Fibroblast of gingiva (primary cell): Measurements from ENCODE around the gene DDX60.
A peak's percentile ranks its signal among the peaks of the same experiment; 100 is the strongest.
"Not testable (repeated sequence)": the region's sequence is repeated elsewhere in the genome, so short reads cannot be mapped to it uniquely, and the experiment has no call there.

Experiments used
- DNase-seq: peaks from one replicate; pipeline ENCODE4 v3.0.0-alpha.2; 2011; ENCODE audit warnings: low read depth

The DDX60 gene, protein sequence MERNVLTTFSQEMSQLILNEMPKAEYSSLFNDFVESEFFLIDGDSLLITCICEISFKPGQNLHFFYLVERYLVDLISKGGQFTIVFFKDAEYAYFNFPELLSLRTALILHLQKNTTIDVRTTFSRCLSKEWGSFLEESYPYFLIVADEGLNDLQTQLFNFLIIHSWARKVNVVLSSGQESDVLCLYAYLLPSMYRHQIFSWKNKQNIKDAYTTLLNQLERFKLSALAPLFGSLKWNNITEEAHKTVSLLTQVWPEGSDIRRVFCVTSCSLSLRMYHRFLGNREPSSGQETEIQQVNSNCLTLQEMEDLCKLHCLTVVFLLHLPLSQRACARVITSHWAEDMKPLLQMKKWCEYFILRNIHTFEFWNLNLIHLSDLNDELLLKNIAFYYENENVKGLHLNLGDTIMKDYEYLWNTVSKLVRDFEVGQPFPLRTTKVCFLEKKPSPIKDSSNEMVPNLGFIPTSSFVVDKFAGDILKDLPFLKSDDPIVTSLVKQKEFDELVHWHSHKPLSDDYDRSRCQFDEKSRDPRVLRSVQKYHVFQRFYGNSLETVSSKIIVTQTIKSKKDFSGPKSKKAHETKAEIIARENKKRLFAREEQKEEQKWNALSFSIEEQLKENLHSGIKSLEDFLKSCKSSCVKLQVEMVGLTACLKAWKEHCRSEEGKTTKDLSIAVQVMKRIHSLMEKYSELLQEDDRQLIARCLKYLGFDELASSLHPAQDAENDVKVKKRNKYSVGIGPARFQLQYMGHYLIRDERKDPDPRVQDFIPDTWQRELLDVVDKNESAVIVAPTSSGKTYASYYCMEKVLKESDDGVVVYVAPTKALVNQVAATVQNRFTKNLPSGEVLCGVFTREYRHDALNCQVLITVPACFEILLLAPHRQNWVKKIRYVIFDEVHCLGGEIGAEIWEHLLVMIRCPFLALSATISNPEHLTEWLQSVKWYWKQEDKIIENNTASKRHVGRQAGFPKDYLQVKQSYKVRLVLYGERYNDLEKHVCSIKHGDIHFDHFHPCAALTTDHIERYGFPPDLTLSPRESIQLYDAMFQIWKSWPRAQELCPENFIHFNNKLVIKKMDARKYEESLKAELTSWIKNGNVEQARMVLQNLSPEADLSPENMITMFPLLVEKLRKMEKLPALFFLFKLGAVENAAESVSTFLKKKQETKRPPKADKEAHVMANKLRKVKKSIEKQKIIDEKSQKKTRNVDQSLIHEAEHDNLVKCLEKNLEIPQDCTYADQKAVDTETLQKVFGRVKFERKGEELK (N-terminal part only)

DNA sequence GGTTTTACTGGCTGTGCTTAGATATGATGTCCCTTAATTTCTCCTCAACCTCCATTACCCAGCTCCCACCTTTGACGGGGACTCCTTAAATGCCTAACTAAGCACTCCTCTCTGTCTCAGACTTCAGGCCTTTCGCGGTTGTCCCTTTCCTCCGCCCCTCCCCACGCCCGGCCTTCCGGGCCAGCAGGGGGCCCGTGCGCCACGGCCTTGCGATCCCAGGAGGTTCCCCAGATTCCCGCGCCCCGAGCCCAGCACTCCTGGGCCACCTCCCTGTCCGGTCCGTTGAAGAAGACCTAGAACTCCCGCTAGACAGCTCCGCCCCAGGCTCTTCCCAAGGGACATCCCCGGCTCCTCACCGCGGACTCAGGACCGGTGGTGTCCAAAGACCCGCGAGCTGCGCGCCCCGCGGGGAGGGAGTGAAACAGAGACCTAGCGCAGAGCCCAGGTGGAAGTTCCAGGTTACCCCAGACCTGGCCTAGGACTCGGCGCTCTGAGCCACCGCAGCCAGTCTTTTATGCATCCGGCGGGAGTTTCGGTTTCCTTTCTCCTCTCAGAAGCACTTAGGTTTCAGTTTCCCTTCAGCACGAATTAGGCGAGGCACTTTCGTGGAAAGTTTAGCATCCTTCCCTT, at the start of gene DDX60:
DDX60 (minus strand) TSS at position 487 of the 630 bp plus-strand sequence. CDS start 7,493 bp downstream, outside the sequence.
- peak; percentile 61 for DNase-seq

DNA sequence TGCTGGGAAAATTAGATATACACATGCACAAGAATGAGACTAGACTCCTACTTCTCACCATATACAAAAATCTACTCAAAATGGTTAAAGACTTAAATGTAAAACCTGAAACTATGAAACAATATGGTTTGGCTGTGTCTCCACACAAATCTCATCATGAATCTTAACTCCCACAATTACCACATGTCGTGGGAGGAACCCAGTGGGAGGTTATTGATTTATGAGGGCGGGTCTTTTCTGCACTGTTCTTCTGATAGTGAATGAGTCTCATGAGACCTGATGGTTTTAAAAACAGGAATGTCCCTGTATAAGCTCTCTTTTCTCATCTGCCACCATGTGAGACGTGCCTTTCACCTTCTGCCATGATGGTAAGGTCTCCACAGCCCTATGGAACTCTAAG, 48.5 kb upstream of the DDX60 start:
- DNase-seq: no peak

DNA sequence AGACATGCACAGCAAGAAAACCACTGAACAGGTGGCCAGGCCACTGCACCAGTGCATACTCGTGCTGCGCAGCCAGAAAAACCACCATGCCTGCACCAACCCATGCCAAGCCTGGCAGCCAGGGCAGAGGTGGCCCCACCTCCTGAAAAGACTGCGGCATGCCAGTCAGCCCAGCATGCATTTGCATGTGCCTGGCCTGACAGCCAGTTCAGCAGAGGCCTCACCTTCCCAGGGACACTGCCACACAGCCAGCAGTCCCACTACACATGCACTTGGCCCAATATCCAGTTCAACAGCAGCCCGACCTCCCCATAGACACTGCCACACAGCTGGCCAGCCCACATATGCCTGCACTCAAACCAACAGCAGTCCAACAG, 43.5 kb upstream of the DDX60 start:
- DNase-seq: no peak

DNA sequence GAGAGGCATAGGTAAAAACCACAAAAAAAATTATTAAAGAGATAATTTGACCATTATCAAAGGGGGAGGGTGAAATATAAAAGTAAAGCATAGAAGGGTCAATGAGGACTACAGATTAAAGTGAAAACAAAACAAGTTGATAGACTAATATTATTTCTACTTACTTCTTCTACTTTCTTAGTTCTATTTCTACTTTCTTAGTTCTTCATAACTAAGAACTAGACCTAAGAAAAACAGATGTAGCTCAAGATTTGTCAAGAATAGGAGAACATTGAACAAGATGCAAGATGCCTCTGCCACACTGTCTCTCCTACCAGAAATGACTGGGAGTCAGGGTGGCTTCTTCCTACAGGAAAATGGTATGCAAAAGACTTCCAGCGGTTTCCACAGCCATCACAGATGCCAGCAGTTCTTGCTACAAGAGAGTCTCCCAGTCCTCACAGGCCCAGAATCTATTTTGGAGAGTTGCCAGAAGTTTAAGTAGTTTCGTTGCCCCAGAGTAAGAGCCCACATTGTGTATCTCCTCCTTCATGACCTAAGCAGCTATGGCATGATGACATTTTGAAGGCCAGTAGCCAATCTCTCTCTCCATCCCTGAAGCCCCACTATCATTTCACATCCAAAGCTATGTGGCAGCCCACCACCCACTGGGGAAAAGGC, 42.9 kb upstream of the DDX60 start:
- DNase-seq: no peak

DNA sequence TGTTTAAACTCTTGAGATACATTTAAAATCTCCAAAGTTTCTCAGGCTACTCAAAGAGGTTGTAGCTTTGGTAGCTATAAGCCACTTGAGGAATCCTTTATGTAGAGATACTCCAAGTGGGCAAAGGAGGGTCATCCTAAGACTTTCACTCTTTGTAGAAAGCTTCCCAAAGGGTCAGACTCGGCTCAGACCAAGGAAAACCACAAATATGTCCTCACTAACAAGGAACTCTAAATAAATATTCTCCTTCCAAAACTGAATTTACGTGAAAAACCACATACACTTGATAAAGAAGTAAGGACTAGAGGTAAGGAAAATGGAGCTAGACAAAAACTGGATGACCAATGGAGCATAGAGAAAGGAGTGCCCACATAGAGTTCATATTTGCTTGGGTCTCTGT, 41.7 kb upstream of the DDX60 start:
- no peak for DNase-seq

DNA sequence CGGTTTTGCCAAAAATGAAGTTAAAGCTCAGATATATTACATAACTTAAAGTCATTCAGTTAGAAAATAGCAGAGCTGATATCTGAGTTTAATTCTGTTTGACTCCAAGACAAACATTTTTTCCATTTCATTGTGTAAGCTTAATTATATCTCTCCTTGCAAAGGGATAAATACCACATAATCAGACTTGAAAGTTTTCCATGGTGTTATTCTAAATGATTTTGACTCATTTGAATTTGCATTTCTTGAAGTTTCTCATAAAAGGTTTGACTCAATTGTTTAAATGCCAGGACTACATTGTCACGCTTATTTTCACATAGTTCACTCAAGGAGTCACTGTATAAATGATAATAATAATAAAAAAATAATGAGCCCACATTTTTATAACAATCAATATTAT, 39.4 kb upstream of the DDX60 start:
- DNase-seq: no peak

DNA sequence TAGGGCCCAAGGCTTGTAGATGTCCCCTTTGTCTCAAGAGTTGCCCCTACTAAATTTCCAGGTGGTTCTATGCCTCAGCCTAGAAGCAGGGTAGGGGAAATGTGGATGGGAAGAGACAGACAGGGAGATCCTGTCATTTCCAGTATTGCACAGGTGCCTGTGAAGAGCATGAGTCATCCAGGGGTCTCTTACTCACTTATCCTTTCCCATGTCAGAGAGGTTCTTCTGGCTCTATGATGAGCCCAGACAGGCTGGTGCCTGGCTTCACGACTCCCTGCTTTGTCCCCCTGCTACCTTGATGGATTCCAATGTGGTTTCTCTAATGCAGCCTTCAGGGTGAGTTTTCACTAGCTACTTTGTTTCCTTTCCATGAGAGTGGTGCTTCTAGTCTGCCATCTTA, 35.2 kb upstream of the DDX60 start:
- no peak for DNase-seq

DNA sequence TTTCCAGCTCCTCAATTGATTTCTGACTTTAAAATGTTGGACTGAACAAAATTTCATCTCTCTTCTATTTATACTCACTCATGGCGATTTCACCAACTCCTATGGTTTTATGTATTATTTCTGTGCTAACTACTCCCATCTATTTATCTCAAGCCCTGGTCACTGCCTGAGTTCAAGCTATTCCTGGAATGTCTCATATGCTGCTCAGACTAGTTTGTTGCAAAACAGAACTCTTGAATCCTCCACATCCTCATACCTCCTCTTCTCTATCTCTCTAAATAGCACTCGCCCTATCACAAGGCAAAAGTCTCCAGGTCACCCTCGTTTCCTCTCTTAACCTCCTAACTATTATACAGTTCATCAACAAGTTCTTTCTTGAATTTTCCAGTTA, 19.0 kb upstream of the DDX60 start:
- DNase-seq: no peak

DNA sequence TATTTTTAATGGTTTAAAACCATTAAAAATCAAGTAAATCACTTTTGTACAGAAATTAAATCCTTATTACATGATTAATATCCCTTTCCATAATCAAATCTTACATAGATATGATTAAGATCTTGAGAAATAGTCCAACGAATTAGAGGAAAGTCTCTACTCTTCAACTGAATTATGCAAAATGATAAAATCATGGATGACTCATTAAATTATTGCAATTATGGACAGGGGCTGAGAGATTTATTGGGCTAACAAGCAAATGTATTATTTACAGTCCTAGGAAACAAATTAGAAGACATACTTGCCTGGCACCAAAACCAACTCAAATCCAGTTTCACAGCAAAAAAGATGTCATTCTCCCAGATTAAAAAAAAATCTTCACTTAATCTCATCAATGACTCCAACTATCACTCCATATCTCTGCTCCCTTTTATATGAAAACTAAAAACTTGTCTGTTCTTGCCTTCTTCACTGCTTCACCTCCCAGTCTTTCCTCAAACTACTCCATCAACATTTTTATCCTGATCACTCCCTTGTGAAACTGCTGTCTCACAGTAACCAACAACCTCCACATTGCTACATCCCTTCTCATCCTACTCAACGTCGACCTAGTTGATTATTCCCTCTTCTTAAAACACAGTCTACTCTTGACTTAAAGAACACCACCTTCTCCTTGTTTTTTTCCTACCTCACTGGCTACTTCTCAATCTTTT, 18.4 kb upstream of the DDX60 start:
- DNase-seq: no peak

DNA sequence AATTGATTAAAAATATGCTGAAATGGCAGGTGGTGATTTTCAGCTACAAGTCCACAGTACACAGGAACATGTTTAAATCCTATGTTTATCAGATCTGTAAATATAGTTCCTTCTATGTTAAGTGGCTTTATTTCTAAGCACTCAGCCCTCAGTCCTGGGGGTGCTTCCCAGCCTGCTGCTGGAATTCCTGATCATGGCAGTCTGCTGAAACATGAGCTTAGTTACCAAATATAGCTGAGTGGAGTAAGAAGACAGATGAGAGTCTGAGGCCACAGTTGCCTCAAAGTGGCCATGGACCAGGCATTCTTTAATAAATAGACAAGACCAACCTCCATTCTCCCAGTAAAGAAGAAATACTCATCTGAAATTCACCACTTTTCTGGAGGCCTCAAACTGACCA, 17.1 kb upstream of the DDX60 start:
- DNase-seq: peak; percentile 33

DNA sequence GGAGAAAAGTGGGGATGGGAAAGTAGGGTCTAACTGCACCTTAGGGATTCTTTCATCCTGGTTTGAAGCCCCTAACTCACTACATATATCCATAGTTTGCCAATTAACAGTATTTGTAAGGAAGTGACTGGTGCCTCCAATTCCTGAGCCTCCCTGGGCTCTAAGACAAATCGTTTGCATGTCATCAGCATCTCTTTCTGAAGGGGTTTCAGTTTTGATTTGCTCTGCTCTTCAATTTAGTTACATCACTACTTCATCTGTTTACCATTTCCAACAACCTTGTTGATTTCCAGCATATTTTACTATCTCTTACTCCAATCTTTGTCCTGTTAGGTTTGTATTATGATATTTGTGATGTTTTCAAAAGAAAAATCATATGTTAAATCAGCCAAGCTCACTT, 15.5 kb upstream of the DDX60 start:
- DNase-seq: no peak

DNA sequence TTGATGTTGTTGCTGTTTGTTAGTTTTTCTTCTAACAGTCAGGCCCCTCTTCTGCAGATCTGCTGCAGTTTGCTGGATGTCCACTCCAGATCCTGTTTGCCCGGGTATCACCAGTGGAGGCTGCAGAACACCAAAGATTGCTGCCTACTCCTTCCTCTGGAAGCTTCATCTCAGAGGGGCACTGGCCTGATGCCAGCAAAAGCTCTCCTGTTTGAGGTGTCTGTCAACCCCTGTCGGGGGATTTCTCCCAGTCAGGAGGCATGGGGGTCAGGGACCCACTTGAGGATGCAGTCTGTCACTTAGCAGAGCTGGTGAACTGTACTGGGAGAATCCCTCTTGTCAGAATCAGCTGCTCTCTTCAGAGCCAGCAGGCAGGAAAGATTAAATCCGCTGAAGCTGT, 12.0 kb upstream of the DDX60 start:
- DNase-seq: not testable (repeated sequence)

DNA sequence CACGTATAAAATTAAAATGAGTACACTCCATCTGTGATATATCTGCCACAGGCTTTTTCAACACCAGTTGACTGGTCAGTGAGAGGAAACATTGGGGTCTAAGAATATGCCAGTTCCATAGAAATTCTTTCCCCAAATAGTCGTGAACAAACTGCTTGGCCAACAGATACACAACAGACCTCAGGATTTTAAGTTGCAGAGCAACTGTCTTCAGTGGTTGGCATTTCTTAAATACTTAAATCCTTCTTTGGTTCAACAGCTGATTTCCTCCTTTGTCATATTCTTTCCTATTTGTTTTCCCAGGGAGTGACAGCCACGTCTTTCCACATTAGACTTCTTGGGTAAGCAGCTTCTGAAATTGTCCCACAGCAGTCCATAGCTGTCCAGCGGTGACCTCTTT, 7.0 kb upstream of the DDX60 start:
- DNase-seq: no peak

DNA sequence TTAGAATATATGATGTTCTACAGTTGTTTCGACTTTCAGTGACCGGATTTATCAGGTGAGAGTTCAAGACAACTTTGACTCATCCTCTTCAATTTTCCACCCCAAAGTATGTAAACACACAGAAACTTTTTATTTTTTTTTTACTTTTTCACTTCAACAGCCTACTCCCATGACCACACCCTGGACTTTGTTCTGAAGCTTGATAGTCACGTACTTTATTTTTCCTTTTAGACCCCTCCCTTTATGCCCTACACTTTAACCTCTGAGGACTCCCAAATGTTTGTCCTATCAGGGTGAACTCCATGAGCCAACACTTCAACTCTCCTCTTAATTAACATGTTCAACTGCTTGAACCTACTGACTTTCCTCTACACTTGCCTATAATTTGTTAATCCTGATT, 2.5 kb upstream of the DDX60 start:
- no peak for DNase-seq

DNA sequence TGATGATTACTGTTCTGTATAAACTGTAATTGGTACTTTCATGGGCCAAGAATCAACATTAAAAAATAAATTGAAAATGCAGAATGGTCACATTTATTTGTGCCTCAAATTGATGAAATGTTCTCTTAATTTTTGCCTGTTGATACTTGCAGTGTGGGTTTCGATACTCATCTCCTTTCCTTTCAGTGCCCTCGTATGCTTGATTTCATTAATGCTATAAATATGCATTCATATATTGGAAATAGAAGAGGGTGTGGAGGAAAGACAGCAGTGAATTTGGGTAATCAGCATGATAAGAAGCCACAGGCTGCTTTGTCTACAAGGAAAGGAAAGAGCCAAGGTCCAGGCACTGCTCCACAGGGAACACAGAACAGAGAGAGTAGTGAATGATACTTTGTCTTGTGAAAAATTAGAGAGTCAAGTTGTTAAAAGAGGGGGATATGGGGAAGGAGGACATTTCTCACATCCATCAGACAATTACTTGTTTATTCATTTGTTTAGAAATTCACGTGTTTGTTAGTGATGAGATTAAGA, 1.0 kb upstream of the DDX60 start:
- DNase-seq: no peak

DNA sequence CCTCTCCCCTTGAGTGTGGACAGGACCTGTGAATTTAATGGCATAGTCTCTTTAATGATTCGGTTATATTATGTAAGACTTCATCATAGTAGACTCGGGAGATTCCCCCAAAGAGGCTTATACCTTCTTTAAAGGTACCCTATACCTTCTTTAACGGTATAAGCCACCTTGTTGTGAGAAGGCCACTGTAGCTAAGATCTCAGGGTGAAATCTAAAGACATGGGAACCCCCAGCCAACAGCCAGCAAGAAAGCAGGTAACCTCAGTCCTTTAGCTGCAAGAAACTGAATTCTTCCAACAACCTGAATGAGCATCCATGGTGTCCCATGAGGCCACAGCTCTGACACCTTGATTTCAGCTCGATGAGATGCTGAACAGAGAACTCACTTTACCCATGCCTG, 931 bp downstream of the DDX60 start:
- no peak for DNase-seq

DNA sequence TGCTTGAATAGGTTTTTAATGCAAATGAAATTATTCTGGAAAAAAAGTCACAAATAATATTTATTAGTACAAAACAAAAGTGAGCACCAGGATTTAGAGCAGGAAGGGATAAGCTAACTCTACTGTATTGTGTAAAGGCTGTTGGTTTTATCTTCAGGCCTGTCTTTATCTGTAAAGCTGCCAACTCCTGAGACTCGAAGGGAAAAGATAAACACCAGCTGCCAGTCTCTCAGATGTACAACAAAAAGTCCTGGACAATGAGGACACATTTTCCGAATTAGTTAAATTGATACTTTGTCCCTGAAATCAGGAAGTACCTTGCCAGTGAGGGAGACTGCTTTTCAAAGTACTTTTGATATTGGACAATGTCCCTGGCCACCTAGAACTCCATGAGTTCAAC, 8.8 kb downstream of the DDX60 start:
- DNase-seq: no peak

DNA sequence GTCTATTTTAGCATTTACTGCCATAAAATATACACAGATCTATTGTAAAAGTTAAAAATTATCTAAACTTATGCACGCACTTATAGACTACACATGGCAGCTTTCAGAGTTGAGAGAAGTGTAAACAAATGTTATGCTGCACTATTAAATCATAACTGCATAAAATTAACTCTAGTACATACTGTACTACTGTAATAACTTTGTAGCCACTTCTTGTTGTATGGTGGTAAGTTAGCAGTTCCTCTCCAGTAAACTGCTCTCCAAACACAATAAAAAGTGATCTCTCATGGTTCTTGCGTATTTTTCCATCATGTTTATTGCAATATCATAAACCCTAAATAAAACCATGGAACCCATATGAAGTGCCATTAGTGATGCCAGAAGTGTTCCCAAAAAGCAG, 9.6 kb downstream of the DDX60 start:
- no peak for DNase-seq

DNA sequence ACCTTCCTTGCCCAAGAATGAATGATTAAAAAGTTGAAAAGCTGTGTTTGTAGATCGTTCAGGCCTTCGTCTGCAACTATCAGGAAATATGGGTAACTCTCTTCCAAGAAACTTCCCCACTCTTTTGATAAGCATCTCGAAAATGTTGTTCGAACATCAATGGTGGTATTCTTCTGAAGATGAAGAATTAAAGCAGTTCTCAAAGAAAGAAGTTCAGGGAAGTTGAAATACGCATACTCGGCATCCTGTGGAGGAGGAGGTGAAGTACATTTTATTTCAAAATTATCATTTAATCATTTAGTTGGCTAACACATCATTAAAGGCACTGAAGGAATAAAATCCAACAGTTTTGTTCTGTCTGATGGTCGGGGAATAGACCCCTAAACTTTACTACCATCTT, 12.1 kb downstream of the DDX60 start:
- DNase-seq: no peak

DNA sequence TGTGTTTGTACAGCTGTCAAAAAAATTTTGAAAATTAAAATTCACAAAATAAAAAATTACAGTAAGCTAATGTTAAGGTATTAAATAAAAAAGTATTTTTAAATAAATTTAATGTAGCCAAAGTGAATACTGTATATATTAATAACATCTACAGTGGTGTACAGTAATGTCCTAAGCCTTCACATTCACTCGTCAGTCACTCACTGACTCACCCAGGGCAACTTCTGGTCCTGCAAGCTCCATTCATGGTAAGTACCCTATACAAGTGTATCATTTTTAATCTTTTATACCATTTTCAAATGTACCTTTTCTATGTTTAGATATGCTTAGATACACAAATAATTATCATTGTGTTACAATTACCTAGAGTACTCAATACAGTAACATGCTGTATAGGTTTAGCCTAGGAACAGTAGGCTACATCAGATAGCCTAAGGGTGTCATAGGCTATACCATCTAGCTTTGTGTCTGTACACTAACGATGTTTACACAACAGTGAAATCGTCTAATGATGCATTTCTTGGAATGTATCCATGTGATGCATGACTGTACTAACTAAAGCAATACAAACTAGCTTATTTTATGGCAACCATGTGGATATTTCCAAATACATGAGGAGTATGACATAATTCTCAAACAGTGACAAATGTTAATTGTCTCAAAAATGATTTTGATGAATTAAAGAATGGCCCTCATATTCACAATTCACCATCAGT, 13.7 kb downstream of the DDX60 start:
- DNase-seq: peak; percentile 83
